HCT116 (cell line): ENCODE data around the gene ACSL6.

Source experiments
- CTCF ChIP-seq, 3 experiments: fragments of 200-600 bp in 1 of 3; sonication (generic) in 1 of 3; IDR thresholded peaks in 2 of 3; conservative IDR thresholded peaks in 1 of 3; 2 replicates each; pipeline ENCODE4 v1.5.1; 2012 to 2017; ENCODE audit warnings: low read depth in 2 of 3, low read length in 2 of 3, antibody characterized with exemption in 1 of 3, borderline replicate concordance in 1 of 3, control low read depth in 1 of 3, mild to moderate bottlenecking in 1 of 3, mixed read lengths in 1 of 3, mixed run types in 1 of 3, moderate library complexity in 1 of 3; ENCODE audit not compliant: insufficient read depth in 1 of 3
- EZH2phosphoT487 ChIP-seq: fragments of 200-600 bp; IDR thresholded peaks from 2 replicates; pipeline ENCODE4 v1.6.1; 2018; ENCODE audit warnings: antibody characterized with exemption, borderline replicate concordance
- POLR2A ChIP-seq: IDR thresholded peaks from 2 replicates; pipeline ENCODE4 v1.7.0; 2011; ENCODE audit warnings: borderline replicate concordance; ENCODE audit not compliant: insufficient read depth, insufficient read length; ENCODE audit errors: extremely low read depth
- POLR2AphosphoS5 ChIP-seq: IDR thresholded peaks from 2 replicates; pipeline ENCODE4 v1.6.1; 2011; ENCODE audit warnings: mild to moderate bottlenecking, low read depth, low read length, moderate library complexity
- RAD21 ChIP-seq: IDR thresholded peaks from 2 replicates; pipeline ENCODE4 v1.6.1; 2012; ENCODE audit warnings: low read depth, mild to moderate bottlenecking
- YY1 ChIP-seq: IDR thresholded peaks from 2 replicates; pipeline ENCODE4 v1.6.1; 2011; ENCODE audit warnings: low read length, low read depth, moderate library complexity, mild to moderate bottlenecking; ENCODE audit not compliant: insufficient replicate concordance; ENCODE audit errors: extremely low read depth
- ZNF274 ChIP-seq: fragments of 200-500 bp; sonication (Bioruptor generic); IDR thresholded peaks from 2 replicates; pipeline ENCODE4 v1.6.1; 2014; ENCODE audit warnings: mild to moderate bottlenecking, low read depth, low read length, inconsistent platforms

- no peak for TF ChIP-seq EZH2phosphoT487
- no peak for TF ChIP-seq POLR2AphosphoS5
- TF ChIP-seq YY1: no peak
- TF ChIP-seq CTCF (IDR thresholded peaks at IDR 0.05 in 2 of 3, conservative IDR thresholded peaks at IDR 0.05 in 1 of 3; ENCODE audit: borderline replicate concordance in 1 of 3, insufficient read depth in 1 of 3, low read depth in 2 of 3, low read length in 2 of 3): no peak
- TF ChIP-seq POLR2A: no peak
- no peak for TF ChIP-seq ZNF274
- no peak for TF ChIP-seq RAD21
Measured at GRCh38 chr5:132000241-132000490, 11.3 kb downstream of the ACSL6 start.
